ENCODE results near the gene CCDC169. TPM values are rescaled to one million over a fixed set of nuclear protein-coding genes. Genes with fewer than 3 reads are reported as not detected.
"Not testable (repeated sequence)": the region's sequence is repeated elsewhere in the genome, so short reads cannot be mapped to it uniquely, and the experiment has no call there.

The CCDC169 gene
- total and polyA plus RNA-seq, 9 donors = 2.0 to 5.3 (median 3.0) TPM

- no peak overlapping the region for H3K27ac ChIP-seq (ENCODE audit: low read length)
- no peak for DNase-seq
- no peaks in the 10 kb centered on the region for H3K9me3 ChIP-seq (replicated peaks; ENCODE audit: control insufficient read depth, low read depth, low read length)
- H3K36me3 ChIP-seq (ENCODE audit: control insufficient read depth, insufficient read depth, low read length) = peaks cover 6% of the 10 kb centered on the region
- H3K27me3 ChIP-seq (ENCODE audit: control insufficient read depth, insufficient read depth, low read length) = no peaks in the 10 kb centered on the region
- 100% methylated on average over 1 of the region's 4 CpGs for WGBS (ENCODE audit: insufficient coverage)
- H3K4me3 ChIP-seq (ENCODE audit: low read length) = no peak overlapping the region
- H3K4me1 ChIP-seq (ENCODE audit: control insufficient read depth, insufficient read depth, low read length) = peaks cover 2% of the 10 kb centered on the region
These were observed 42.1 kb upstream of the CCDC169 start for GRCh38 chr13:36339600-36340155.

GRCh38 chr13:36337938-36338641 is 40.5 kb upstream of the CCDC169 start:
- no peak overlapping the region for H3K4me3 ChIP-seq (ENCODE audit: low read length)
- H3K36me3 ChIP-seq (ENCODE audit: control insufficient read depth, insufficient read depth, low read length) = peaks cover 6% of the 10 kb centered on the region
- H3K27me3 ChIP-seq (ENCODE audit: control insufficient read depth, insufficient read depth, low read length) = no peaks in the 10 kb centered on the region
- H3K27ac ChIP-seq (ENCODE audit: low read length) = no peak overlapping the region
- H3K9me3 ChIP-seq (replicated peaks; ENCODE audit: control insufficient read depth, low read depth, low read length) = no peaks in the 10 kb centered on the region
- no CpG with 5 or more reads among the region's 3 CpGs for whole genome bisulfite sequencing (ENCODE audit: insufficient coverage)
- peaks cover 2% of the 10 kb centered on the region for H3K4me1 ChIP-seq (ENCODE audit: control insufficient read depth, insufficient read depth, low read length)
- peak; percentile 57 for DNase-seq

- no peak overlapping the region for H3K27ac ChIP-seq (ENCODE audit: low read length)
- H3K9me3 ChIP-seq (replicated peaks; ENCODE audit: control insufficient read depth, low read depth, low read length) = no peaks in the 10 kb centered on the region
- DNase-seq = no peak
- H3K27me3 ChIP-seq (ENCODE audit: control insufficient read depth, insufficient read depth, low read length) = no peaks in the 10 kb centered on the region
- H3K4me1 ChIP-seq (ENCODE audit: control insufficient read depth, insufficient read depth, low read length) = no peaks in the 10 kb centered on the region
- no peak overlapping the region for H3K4me3 ChIP-seq (ENCODE audit: low read length)
- H3K36me3 ChIP-seq (ENCODE audit: control insufficient read depth, insufficient read depth, low read length) = peaks cover 20% of the 10 kb centered on the region
These were observed 35.4 kb upstream of the CCDC169 start for GRCh38 chr13:36332986-36333385.

DNA sequence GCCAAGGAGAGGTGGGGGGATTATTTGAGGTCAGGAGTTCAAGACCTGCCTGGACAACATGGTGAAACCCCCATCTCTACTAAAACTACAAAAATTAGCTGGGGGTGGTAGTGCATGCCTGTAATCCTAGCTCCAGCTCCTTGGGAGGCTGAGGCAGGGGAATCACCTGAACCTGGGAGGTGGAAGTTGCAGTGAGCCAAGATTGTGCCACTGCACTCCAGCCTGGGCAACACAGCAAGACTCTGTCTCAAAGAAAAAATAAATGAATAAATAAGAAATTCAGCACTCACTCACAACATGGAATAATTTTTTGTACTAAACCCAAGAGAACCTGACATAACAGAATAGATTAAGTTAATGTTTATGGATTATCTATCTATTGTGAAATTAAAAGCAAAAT is 34.6 kb upstream of the CCDC169 start:
- not testable (repeated sequence) for H3K4me1 ChIP-seq (ENCODE audit: control insufficient read depth, insufficient read depth, low read length); H3K27me3 ChIP-seq (ENCODE audit: control insufficient read depth, insufficient read depth, low read length); H3K27ac ChIP-seq (ENCODE audit: low read length); H3K9me3 ChIP-seq (replicated peaks; ENCODE audit: control insufficient read depth, low read depth, low read length); DNase-seq; H3K4me3 ChIP-seq (ENCODE audit: low read length)
- peaks cover 20% of the 10 kb centered on the region for H3K36me3 ChIP-seq (ENCODE audit: control insufficient read depth, insufficient read depth, low read length)

DNA sequence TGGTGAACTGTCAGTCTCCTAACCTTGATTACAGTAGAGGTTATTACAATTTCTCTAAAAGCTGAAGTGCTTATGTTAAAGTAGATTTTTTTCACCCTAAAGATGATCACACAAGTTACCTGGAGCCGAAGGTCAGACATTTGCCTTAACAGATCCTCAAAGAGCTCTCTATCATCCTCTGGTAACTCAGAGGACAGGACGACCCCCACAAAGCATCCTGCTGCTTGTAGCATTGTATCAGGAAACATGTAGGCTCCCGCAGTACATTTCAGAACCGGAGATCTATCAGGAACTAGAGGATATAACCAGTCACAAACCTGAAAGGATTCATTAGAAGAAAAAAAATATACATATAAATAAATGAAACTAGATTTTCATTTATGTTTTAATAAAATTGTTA is 33.7 kb upstream of the CCDC169 start:
- Histone ChIP-seq H3K4me1 (ENCODE audit: control insufficient read depth, insufficient read depth, low read length) (no peaks in the 10 kb centered on the region), H3K27ac (ENCODE audit: low read length) (no peak overlapping the region), H3K4me3 (ENCODE audit: low read length) (no peak overlapping the region), H3K9me3 (replicated peaks; ENCODE audit: control insufficient read depth, low read depth, low read length) (no peaks in the 10 kb centered on the region), H3K36me3 (ENCODE audit: control insufficient read depth, insufficient read depth, low read length) (peaks cover 20% of the 10 kb centered on the region), H3K27me3 (ENCODE audit: control insufficient read depth, insufficient read depth, low read length) (no peaks in the 10 kb centered on the region)
- no peak for DNase-seq
- WGBS (ENCODE audit: insufficient coverage) = no CpG with 5 or more reads among the region's 4 CpGs

DNA sequence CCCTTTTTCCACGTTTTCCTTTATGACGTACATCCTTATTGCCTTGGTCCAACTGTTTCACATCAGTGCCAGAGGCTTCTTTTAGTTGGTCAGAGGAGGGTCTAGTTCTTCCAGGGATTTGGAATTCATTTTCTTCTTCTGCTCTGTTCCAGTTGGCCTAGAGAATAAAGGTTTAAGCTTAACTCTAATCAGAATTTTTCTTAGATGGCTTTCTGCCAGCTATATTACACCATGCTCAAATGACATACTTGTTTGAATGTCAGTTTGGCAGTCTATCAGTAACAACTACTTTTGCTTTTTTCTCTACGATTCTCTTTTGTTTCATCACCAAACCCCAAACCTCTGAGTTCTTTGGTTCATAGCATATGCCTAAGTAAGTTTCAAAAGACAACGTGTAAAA is 31.7 kb upstream of the CCDC169 start:
- Histone ChIP-seq H3K9me3 (replicated peaks; ENCODE audit: control insufficient read depth, low read depth, low read length) (no peaks in the 10 kb centered on the region), H3K36me3 (ENCODE audit: control insufficient read depth, insufficient read depth, low read length) (peaks cover 20% of the 10 kb centered on the region), H3K27ac (ENCODE audit: low read length) (no peak overlapping the region), H3K4me3 (ENCODE audit: low read length) (no peak overlapping the region), H3K4me1 (ENCODE audit: control insufficient read depth, insufficient read depth, low read length) (no peaks in the 10 kb centered on the region), H3K27me3 (ENCODE audit: control insufficient read depth, insufficient read depth, low read length) (no peaks in the 10 kb centered on the region)
- WGBS (ENCODE audit: insufficient coverage) = no CpG with 5 or more reads among the region's 4 CpGs
- peak; percentile 37 for DNase-seq

DNA sequence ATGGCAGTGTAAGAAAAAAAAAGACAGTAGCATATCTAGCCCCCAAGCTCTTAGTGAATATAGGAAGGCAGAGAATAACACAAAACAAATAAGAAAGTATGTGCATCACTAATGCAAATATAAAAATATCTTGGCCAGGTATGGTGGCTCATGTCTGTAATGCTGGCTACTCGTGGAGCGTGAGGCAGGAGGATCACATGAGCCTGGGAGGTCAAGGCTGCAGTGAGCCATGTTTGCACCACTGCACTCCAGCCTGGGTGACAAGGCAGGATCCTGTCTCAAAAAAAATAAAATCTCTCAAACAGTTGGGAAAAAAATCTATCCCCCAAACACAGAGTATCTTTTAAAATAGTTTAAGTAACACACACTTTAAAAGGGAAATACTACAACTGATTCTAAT is 31.2 kb upstream of the CCDC169 start:
- Histone ChIP-seq H3K27me3 (ENCODE audit: control insufficient read depth, insufficient read depth, low read length) (no peaks in the 10 kb centered on the region), H3K4me3 (ENCODE audit: low read length) (no peak overlapping the region), H3K9me3 (replicated peaks; ENCODE audit: control insufficient read depth, low read depth, low read length) (no peaks in the 10 kb centered on the region), H3K36me3 (ENCODE audit: control insufficient read depth, insufficient read depth, low read length) (peaks cover 25% of the 10 kb centered on the region), H3K27ac (ENCODE audit: low read length) (no peak overlapping the region), H3K4me1 (ENCODE audit: control insufficient read depth, insufficient read depth, low read length) (no peaks in the 10 kb centered on the region)
- DNase-seq = no peak
- 100% methylated on average over 1 of the region's 2 CpGs for WGBS (ENCODE audit: insufficient coverage)

DNA sequence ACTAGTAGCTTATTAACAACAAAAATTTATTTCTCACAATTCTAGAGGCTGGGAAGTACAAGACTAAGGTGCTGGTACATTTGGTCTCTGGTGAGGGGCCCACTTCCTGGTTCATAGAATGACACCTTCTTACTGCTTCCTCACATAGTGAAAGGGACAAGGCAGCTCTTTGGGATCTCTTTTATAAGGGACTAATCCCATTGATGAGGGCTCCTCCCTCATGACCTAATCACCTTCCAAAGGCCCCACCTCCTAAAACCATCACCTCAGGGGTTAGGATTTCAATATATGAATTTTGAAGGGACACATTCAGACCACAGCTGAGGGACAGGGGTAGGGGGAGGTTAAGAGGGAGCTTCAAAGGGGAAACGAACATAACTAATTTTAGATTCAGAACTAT is 28.3 kb upstream of the CCDC169 start:
- Histone ChIP-seq H3K4me3 (ENCODE audit: low read length) (no peak overlapping the region), H3K4me1 (ENCODE audit: control insufficient read depth, insufficient read depth, low read length) (no peaks in the 10 kb centered on the region), H3K27me3 (ENCODE audit: control insufficient read depth, insufficient read depth, low read length) (no peaks in the 10 kb centered on the region), H3K36me3 (ENCODE audit: control insufficient read depth, insufficient read depth, low read length) (peaks cover 30% of the 10 kb centered on the region), H3K27ac (ENCODE audit: low read length) (no peak overlapping the region), H3K9me3 (replicated peaks; ENCODE audit: control insufficient read depth, low read depth, low read length) (no peaks in the 10 kb centered on the region)
- DNase-seq = no peak
- no CpG with 5 or more reads among the region's 1 CpG for WGBS (ENCODE audit: insufficient coverage)

DNA sequence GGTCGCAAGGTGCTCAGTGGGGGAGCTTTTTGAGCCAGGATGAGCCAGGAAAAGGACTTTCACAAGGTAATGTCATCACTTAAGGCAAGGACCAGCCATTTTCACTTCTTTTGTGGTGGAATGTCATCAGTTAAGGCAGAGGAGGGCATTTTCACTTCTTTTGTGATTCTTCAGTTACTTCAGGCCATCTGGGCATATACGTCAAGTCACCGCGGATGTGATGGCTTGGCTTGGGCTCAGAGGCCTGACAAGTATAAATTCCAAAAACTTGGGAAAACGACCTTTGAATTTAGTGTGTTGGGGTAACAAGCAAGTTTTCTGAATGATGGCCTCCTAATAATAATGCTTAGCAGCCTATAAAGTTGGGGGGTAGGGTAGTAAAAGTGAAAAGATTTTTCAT is 27.3 kb upstream of the CCDC169 start:
- H3K4me3 ChIP-seq (ENCODE audit: low read length); DNase-seq; H3K27ac ChIP-seq (ENCODE audit: low read length); H3K4me1 ChIP-seq (ENCODE audit: control insufficient read depth, insufficient read depth, low read length); H3K27me3 ChIP-seq (ENCODE audit: control insufficient read depth, insufficient read depth, low read length); H3K9me3 ChIP-seq (replicated peaks; ENCODE audit: control insufficient read depth, low read depth, low read length): not testable (repeated sequence)
- whole genome bisulfite sequencing (ENCODE audit: insufficient coverage) = 74% methylated on average over 3 of the region's 5 CpGs
- peaks cover 27% of the 10 kb centered on the region for H3K36me3 ChIP-seq (ENCODE audit: control insufficient read depth, insufficient read depth, low read length)

DNA sequence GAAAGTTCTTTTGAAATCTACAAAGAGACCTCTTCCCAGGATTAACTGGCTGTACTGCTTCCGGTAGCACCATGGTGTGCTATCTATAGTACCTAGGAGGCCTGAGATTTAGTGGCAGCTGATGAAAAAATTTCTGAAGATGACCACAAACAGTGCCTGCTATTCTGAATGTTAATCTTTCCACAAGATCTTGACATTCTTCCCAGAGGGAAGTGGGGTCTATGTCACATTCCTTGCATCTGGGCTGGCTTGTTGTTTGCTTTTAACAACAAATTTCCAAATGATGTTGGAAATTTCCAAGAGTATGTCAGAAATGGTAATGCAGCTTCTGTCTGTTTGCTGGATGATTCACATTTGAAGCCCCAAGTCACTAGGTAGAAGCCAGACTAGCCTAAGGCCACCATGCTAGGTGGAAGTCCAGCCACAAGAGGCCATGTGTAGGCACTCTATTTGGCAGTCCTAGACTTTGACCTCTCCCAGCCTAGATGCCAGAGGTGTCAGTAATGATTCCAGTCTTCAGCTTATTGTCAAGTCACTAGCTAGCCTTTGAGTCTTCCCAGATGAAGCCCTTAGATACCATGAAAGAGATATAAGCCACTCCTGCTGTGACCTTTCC is 26.4 kb upstream of the CCDC169 start:
- H3K4me3 ChIP-seq (ENCODE audit: low read length) = no peak overlapping the region
- H3K36me3 ChIP-seq (ENCODE audit: control insufficient read depth, insufficient read depth, low read length) = peaks cover 27% of the 10 kb centered on the region
- H3K4me1 ChIP-seq (ENCODE audit: control insufficient read depth, insufficient read depth, low read length) = no peaks in the 10 kb centered on the region
- H3K9me3 ChIP-seq (replicated peaks; ENCODE audit: control insufficient read depth, low read depth, low read length) = no peaks in the 10 kb centered on the region
- H3K27ac ChIP-seq (ENCODE audit: low read length) = no peak overlapping the region
- DNase-seq = no peak
- H3K27me3 ChIP-seq (ENCODE audit: control insufficient read depth, insufficient read depth, low read length) = no peaks in the 10 kb centered on the region
- whole genome bisulfite sequencing (ENCODE audit: insufficient coverage) = no CpG with 5 or more reads among the region's 1 CpG
